ENCODE measurements around the gene MED9.

- TF ChIP-seq CTCF (IDR thresholded peaks at IDR 0.05; ENCODE audit: borderline replicate concordance, extremely low read depth, low read length, poor library complexity, severe bottlenecking) (no peak), EZH2 (IDR thresholded peaks at IDR 0.05; ENCODE audit: borderline replicate concordance, low read depth, low read length, severe bottlenecking) (no peak)
These were observed 45.2 kb upstream of the MED9 start for GRCh38 chr17:17431605-17432004.
